Measurements from ENCODE around the gene NPTN.

NPTN gene

GRCh38 chr15:73522011-73522410 is 111.2 kb downstream of the NPTN start:
- no peak for TF ChIP-seq POLR2A (IDR thresholded peaks at IDR 0.05; ENCODE audit: low read depth, low read length)
- FAIRE-seq, result no peak
- DNase-seq (ENCODE audit: insufficient read length, low spot score), result no peak

- no peak for TF ChIP-seq POLR2A (IDR thresholded peaks at IDR 0.05; ENCODE audit: low read depth, low read length)
- DNase-seq (ENCODE audit: insufficient read length, low spot score), result no peak
- FAIRE-seq, result no peak
These were observed 114.1 kb downstream of the NPTN start for GRCh38 chr15:73518876-73519733.

DNA sequence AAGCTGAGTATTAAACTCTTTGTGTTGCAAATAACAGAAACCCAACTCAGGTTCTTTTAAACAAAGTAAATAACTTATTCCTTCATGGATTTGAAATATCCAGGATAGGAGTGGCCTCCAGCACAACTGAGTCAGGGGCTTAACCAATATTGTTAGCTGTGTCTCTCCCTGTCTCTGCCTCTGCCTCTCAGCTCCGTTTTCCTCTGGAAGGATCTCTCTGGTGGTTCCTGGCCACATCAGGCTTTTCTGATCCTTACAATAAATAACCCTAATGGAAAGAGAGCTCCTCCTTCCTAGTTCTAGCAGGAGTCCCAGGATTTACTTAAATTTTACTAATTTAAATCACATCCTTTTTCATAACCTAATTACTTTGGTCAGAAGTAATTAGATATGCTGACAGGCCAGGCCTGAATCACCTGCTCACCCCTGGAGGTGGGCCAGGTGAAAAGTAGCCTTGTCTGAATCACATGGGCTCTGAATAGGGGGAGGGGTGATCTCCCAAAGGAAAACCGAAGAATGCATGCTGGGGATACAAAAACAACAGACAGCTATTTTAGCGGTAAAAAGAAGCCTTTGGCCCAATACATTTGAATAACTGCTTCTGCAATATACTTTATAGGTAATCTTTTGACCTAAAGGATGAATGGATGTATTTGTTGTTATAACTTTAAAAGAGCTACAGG is 114.9 kb downstream of the NPTN start:
- no peak for TF ChIP-seq POLR2A (IDR thresholded peaks at IDR 0.05; ENCODE audit: low read depth, low read length)
- no peak for DNase-seq (ENCODE audit: insufficient read length, low spot score)
- FAIRE-seq, result no peak

DNA sequence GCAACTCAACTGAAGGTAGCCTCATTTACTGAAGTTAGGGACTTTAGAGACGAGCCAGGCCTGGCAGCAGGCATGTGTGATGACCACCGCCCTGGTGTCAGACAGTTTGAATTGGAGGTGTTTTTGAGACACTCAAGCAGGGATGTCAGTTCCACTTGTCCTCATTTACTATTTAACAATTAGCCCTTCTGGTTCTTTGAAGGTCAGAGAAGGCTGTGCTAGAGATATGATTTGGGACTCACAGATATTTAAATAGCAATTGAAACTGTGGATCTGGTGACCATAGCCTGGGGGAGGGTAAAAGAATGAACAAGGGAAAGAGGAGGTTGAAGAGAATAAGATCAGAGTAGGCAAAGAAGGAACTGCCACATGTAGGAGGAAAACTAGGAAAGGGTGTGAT is 115.6 kb downstream of the NPTN start:
- FAIRE-seq, result no peak
- TF ChIP-seq POLR2A (IDR thresholded peaks at IDR 0.05; ENCODE audit: low read depth, low read length), result no peak
- DNase-seq (ENCODE audit: insufficient read length, low spot score), result no peak

GRCh38 chr15:73515527-73515926 is 117.7 kb downstream of the NPTN start:
- TF ChIP-seq POLR2A (IDR thresholded peaks at IDR 0.05; ENCODE audit: low read depth, low read length), result no peak
- DNase-seq (ENCODE audit: insufficient read length, low spot score) (no peak), FAIRE-seq (no peak)

Data from H54 (cell line).